WTC11 (cell line): Measurements from ENCODE around the gene NPEPL1. TPM values are rescaled to one million over a fixed set of nuclear protein-coding genes. Genes with fewer than 3 reads are reported as not detected.

Source experiments
- ATAC-seq: fragments of 200-7000 bp; cut with Tn5 transposase; 2 replicates; pipeline ENCODE4 v1.10.0; 2021; ENCODE audit warnings: mild to moderate bottlenecking, moderate library complexity
- CTCF ChIA-PET: fragments of 300-600 bp; sonication (Branson Sonifier 250); formaldehyde crosslinking; loops from one replicate; lab custom pipeline; 2021; ENCODE audit warnings: antibody characterized with exemption; lab: Charles Lee
- POLR2A ChIA-PET: fragments of 350-600 bp; sonication (Branson Sonifier 250); formaldehyde crosslinking; loops from one replicate; lab custom pipeline; 2021; ENCODE audit warnings: antibody characterized with exemption; lab: Charles Lee
- DNase-seq: peaks from one replicate; pipeline ENCODE4 v3.0.0; 2021; ENCODE audit warnings: low spot score
- H3K27ac Mint-ChIP-seq: 2 replicates; pipeline ENCODE4 v1.8.0; 2021; ENCODE audit warnings: mixed read lengths
- H3K27me3 Mint-ChIP-seq: 2 replicates; pipeline ENCODE4 v1.8.0; 2021; ENCODE audit warnings: low read depth, mild to moderate bottlenecking, moderate library complexity, mixed read lengths
- H3K36me3 Mint-ChIP-seq: 2 replicates; pipeline ENCODE4 v1.8.0; 2021; ENCODE audit warnings: mixed read lengths
- H3K4me1 Mint-ChIP-seq: 2 replicates; pipeline ENCODE4 v1.8.0; 2022; ENCODE audit warnings: mixed read lengths
- H3K4me3 Mint-ChIP-seq: 2 replicates; pipeline ENCODE4 v1.8.0; 2021; ENCODE audit warnings: mild to moderate bottlenecking, moderate library complexity, mixed read lengths
- H3K9me3 Mint-ChIP-seq: 2 replicates; pipeline ENCODE4 v1.8.0; 2021; ENCODE audit warnings: mixed read lengths
- ATF2 ChIP-seq: sonication (generic); formaldehyde crosslinking; IDR thresholded peaks from 2 replicates; pipeline ENCODE4 v1.8.1; 2022; ENCODE audit warnings: low read depth, missing genetic modification reagents, borderline replicate concordance
- CREM ChIP-seq: sonication (generic); formaldehyde crosslinking; IDR thresholded peaks from 2 replicates; pipeline ENCODE4 v1.8.1; 2022; ENCODE audit warnings: mild to moderate bottlenecking, missing genetic modification reagents, moderate library complexity
- EMX1 ChIP-seq: fragments of 250-450 bp; sonication (Bioruptor Pico); IDR thresholded peaks from 2 replicates; pipeline ENCODE4 v1.8.0; 2021; ENCODE audit warnings: mild to moderate bottlenecking
- FOXK1 ChIP-seq: sonication (generic); formaldehyde crosslinking; IDR thresholded peaks from 2 replicates; pipeline ENCODE4 v1.8.0; 2022; ENCODE audit warnings: mild to moderate bottlenecking, moderate library complexity, missing genetic modification reagents
- FOXP1 ChIP-seq: sonication (generic); formaldehyde crosslinking; IDR thresholded peaks from 2 replicates; pipeline ENCODE4 v1.8.0; 2022; ENCODE audit warnings: missing genetic modification reagents, mild to moderate bottlenecking, moderate library complexity, borderline replicate concordance
- JUN ChIP-seq: sonication (generic); formaldehyde crosslinking; IDR thresholded peaks from 2 replicates; pipeline ENCODE4 v1.8.0; 2023; ENCODE audit warnings: mild to moderate bottlenecking, missing genetic modification reagents
- OVOL2 ChIP-seq: fragments of 250-450 bp; sonication (Bioruptor Pico); IDR thresholded peaks from 2 replicates; pipeline ENCODE4 v1.9.0; 2021; ENCODE audit warnings: mild to moderate bottlenecking, borderline replicate concordance
- RORB ChIP-seq: fragments of 250-450 bp; sonication (Bioruptor Pico); IDR thresholded peaks from 2 replicates; pipeline ENCODE4 v1.9.0; 2021; ENCODE audit warnings: mild to moderate bottlenecking
- TEAD4 ChIP-seq: sonication (generic); formaldehyde crosslinking; IDR thresholded peaks from 2 replicates; pipeline ENCODE4 v1.8.0; 2022; ENCODE audit warnings: mild to moderate bottlenecking, missing genetic modification reagents
- TP53 ChIP-seq: sonication (generic); formaldehyde crosslinking; IDR thresholded peaks from 2 replicates; pipeline ENCODE4 v1.8.1; 2023; ENCODE audit warnings: mild to moderate bottlenecking, missing genetic modification reagents
- ZNF219 ChIP-seq: sonication (generic); formaldehyde crosslinking; IDR thresholded peaks from 2 replicates; pipeline ENCODE4 v1.8.0; 2023; ENCODE audit warnings: missing genetic modification reagents, mild to moderate bottlenecking, borderline replicate concordance
- ZNF416 ChIP-seq: fragments of 250-450 bp; sonication (Bioruptor Pico); IDR thresholded peaks from 2 replicates; pipeline ENCODE4 v1.9.0; 2021; ENCODE audit warnings: mild to moderate bottlenecking, inconsistent platforms
- ZNF425 ChIP-seq: fragments of 250-450 bp; sonication (Bioruptor Pico); conservative IDR thresholded peaks from 2 replicates; pipeline ENCODE4 v1.9.0; 2021; ENCODE audit warnings: mild to moderate bottlenecking
- total RNA-seq: library from RNA; stranded (reverse); gene quantifications from 3 replicates; pipeline ENCODE4 v1.2.3, GENCODE V29; 2021
- TF ChIP-seq, protein P1 (sequence below): sonication (generic); formaldehyde crosslinking; IDR thresholded peaks from 2 replicates; pipeline ENCODE4 v1.8.1; 2022; ENCODE audit warnings: low read depth, mild to moderate bottlenecking, moderate library complexity, missing genetic modification reagents, borderline replicate concordance
- TF ChIP-seq, protein P2 (sequence below): sonication (generic); formaldehyde crosslinking; IDR thresholded peaks from 2 replicates; pipeline ENCODE4 v1.8.1; 2023; ENCODE audit warnings: mild to moderate bottlenecking, missing genetic modification reagents, borderline replicate concordance
- TF ChIP-seq, protein P3 (sequence below): sonication (generic); formaldehyde crosslinking; IDR thresholded peaks from 2 replicates; pipeline ENCODE4 v1.8.1; 2023; ENCODE audit warnings: mild to moderate bottlenecking, missing genetic modification reagents, moderate library complexity

NPEPL1 gene
- total RNA-seq, 1 experiment from 2014 or later, result 39.9 TPM

DNA sequence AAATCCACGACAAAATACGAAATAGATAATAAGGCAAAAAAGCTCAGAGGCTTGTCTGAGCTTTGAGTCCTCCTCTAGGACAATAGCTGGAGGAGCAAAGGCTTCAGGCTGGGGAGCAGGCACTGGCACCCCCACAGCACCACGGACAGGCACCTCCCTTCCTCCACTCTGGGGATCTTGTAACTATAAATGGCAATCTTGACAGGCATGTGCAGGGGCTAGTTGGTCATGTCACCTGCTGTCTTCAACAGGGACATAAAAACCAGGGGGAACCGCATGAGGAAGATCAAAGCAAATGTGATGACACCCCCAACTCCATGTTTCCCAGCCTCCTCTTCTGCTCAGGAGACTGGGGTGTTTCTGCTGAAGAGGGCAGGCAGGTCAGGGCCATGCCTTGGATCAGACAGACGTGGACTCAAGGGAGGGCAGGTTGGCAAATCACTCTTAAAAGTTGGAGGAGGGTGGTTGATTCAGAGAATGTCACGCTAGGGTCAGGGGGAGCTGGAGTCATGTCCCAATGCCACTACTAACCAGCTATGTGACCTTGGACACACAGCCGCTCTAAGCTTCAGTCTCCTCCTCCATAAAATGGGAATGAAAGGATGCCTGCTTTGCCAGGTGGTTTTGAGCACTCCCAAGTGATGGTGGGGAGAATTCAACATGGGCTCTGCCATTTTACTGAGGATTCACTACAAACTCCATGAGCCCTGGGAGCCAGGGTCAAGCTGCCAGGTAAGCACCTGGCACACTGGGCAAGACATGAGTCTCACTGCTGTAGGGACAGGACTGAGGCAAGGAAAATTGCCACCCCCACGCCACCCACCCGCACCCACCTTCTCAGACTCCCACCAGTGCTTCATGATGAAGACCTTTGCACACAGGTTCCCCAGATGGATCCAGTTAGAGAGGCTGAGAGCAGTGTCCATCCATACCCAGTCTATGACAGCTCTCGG is 48.0 kb downstream of the NPEPL1 start:
- H3K4me3 Mint-ChIP-seq, result no peak overlapping the region
- peaks cover 5% of the 10 kb centered on the region for H3K4me1 Mint-ChIP-seq
- peaks cover 7% of the 10 kb centered on the region for H3K27me3 Mint-ChIP-seq
- ATAC-seq (no peak), DNase-seq (no peak)
- no peak overlapping the region for H3K27ac Mint-ChIP-seq
- CTCF ChIA-PET, result interaction anchor here (1.1 kb wide), 1 partner anchor 21 kb away, joined by 3 read pairs; no protein-coding TSS in a partner anchor
- POLR2A ChIA-PET, result no interaction called here
- TF ChIP-seq EMX1 (CRISPR knock-in tag), result no peak
- no peak for TF ChIP-seq RORB
- H3K36me3 Mint-ChIP-seq, result peaks cover 18% of the 10 kb centered on the region
- H3K9me3 Mint-ChIP-seq, result peaks cover 41% of the 10 kb centered on the region

- Mint-ChIP-seq H3K27me3 (peaks cover 11% of the 10 kb centered on the region), H3K9me3 (peaks cover 41% of the 10 kb centered on the region), H3K4me3 (no peak overlapping the region), H3K27ac (no peak overlapping the region), H3K36me3 (peaks cover 18% of the 10 kb centered on the region), H3K4me1 (peaks cover 10% of the 10 kb centered on the region)
- DNase-seq (no peak), ATAC-seq (no peak)
- ChIA-PET POLR2A (no interaction called here), CTCF (no interaction called here)
- TF ChIP-seq TEAD4 (CRISPR knock-in tag) (no peak), CREM (CRISPR knock-in tag) (no peak), FOXK1 (CRISPR knock-in tag) (no peak), ZNF416 (CRISPR knock-in tag) (no peak), ZNF425 (CRISPR knock-in tag) (no peak), ATF2 (CRISPR knock-in tag) (no peak), OVOL2 (CRISPR knock-in tag) (no peak)
Observed at GRCh38 chr20:58741384-58741783, 48.8 kb downstream of the NPEPL1 start.

DNA sequence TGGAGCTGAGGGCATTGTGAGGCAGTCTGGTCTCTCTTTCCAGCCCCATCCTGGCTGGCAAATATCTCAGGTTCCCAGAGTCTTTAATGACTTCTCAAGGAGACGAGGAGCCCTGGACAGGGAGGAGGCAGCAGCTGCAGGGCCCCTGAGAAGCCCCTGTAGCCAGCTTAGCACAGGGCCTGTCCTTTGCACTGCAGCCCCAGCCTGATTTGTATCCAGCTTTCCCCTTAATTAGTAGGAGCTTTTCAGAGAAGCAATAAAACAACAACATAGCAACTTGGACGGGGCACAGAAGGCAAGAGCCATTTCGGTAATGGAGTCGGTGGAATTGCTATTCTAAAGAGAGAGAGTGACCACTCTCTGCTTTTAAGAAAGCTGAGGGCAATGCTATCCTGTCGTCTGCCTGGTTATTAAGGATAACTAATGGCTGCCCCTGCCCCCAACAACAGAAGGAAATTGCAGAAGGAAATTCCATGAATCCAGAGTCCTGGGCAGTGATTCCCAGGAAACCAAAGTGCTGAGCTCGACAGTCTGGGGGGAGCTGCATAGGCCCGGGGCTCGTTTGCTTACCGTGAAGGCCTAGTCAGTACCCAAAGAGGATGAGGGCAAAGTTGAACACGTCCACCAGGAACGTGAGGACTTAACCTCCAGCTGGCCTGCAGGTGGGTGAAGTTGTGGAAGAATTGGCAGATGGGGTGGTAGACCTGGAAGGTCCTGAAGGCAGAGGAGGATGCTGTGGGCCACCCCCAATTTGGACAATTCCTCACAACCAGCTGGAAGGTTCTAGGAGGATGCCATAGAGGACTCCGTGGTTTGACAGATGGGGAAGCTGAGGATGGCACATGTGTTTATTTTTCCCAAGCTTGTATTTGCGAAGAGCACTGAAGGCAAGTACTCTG is 50.3 kb downstream of the NPEPL1 start:
- POLR2A ChIA-PET, result no interaction called here
- H3K27me3 Mint-ChIP-seq, result peaks cover 25% of the 10 kb centered on the region
- no peak overlapping the region for H3K27ac Mint-ChIP-seq
- peaks cover 18% of the 10 kb centered on the region for H3K36me3 Mint-ChIP-seq
- no peak overlapping the region for H3K4me3 Mint-ChIP-seq
- peaks cover 38% of the 10 kb centered on the region for H3K9me3 Mint-ChIP-seq
- no peak for DNase-seq
- CTCF ChIA-PET, result no interaction called here
- peaks cover 10% of the 10 kb centered on the region for H3K4me1 Mint-ChIP-seq
- no peak for ATAC-seq
- TF ChIP-seq ATF2 (CRISPR knock-in tag) (no peak), CREM (CRISPR knock-in tag) (no peak), TP53 (CRISPR knock-in tag) (no peak), ZNF416 (CRISPR knock-in tag) (no peak), ZNF219 (CRISPR knock-in tag) (no peak), FOXP1 (CRISPR knock-in tag) (no peak), JUN (CRISPR knock-in tag) (no peak), FOXK1 (CRISPR knock-in tag) (no peak)
- TF ChIP-seq, protein P1, sequence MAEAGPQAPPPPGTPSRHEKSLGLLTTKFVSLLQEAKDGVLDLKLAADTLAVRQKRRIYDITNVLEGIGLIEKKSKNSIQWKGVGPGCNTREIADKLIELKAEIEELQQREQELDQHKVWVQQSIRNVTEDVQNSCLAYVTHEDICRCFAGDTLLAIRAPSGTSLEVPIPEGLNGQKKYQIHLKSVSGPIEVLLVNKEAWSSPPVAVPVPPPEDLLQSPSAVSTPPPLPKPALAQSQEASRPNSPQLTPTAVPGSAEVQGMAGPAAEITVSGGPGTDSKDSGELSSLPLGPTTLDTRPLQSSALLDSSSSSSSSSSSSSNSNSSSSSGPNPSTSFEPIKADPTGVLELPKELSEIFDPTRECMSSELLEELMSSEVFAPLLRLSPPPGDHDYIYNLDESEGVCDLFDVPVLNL (CRISPR knock-in tag), result no peak
- TF ChIP-seq, protein P2, sequence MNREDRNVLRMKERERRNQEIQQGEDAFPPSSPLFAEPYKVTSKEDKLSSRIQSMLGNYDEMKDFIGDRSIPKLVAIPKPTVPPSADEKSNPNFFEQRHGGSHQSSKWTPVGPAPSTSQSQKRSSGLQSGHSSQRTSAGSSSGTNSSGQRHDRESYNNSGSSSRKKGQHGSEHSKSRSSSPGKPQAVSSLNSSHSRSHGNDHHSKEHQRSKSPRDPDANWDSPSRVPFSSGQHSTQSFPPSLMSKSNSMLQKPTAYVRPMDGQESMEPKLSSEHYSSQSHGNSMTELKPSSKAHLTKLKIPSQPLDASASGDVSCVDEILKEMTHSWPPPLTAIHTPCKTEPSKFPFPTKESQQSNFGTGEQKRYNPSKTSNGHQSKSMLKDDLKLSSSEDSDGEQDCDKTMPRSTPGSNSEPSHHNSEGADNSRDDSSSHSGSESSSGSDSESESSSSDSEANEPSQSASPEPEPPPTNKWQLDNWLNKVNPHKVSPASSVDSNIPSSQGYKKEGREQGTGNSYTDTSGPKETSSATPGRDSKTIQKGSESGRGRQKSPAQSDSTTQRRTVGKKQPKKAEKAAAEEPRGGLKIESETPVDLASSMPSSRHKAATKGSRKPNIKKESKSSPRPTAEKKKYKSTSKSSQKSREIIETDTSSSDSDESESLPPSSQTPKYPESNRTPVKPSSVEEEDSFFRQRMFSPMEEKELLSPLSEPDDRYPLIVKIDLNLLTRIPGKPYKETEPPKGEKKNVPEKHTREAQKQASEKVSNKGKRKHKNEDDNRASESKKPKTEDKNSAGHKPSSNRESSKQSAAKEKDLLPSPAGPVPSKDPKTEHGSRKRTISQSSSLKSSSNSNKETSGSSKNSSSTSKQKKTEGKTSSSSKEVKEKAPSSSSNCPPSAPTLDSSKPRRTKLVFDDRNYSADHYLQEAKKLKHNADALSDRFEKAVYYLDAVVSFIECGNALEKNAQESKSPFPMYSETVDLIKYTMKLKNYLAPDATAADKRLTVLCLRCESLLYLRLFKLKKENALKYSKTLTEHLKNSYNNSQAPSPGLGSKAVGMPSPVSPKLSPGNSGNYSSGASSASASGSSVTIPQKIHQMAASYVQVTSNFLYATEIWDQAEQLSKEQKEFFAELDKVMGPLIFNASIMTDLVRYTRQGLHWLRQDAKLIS, result no peak
- TF ChIP-seq, protein P3, sequence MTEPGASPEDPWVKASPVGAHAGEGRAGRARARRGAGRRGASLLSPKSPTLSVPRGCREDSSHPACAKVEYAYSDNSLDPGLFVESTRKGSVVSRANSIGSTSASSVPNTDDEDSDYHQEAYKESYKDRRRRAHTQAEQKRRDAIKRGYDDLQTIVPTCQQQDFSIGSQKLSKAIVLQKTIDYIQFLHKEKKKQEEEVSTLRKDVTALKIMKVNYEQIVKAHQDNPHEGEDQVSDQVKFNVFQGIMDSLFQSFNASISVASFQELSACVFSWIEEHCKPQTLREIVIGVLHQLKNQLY (CRISPR knock-in tag), result no peak
